ENCODE results near the gene LCN1. TPM values are rescaled to one million over a fixed set of nuclear protein-coding genes. Genes with fewer than 3 reads are reported as not detected.
"Not testable (repeated sequence)": the region's sequence is repeated elsewhere in the genome, so short reads cannot be mapped to it uniquely, and the experiment has no call there.

LCN1 gene
- polyA plus RNA-seq, 1 donor (not counting 4 experiments of a cell fraction or from before 2014, with no cell fraction given): not detected

DNA sequence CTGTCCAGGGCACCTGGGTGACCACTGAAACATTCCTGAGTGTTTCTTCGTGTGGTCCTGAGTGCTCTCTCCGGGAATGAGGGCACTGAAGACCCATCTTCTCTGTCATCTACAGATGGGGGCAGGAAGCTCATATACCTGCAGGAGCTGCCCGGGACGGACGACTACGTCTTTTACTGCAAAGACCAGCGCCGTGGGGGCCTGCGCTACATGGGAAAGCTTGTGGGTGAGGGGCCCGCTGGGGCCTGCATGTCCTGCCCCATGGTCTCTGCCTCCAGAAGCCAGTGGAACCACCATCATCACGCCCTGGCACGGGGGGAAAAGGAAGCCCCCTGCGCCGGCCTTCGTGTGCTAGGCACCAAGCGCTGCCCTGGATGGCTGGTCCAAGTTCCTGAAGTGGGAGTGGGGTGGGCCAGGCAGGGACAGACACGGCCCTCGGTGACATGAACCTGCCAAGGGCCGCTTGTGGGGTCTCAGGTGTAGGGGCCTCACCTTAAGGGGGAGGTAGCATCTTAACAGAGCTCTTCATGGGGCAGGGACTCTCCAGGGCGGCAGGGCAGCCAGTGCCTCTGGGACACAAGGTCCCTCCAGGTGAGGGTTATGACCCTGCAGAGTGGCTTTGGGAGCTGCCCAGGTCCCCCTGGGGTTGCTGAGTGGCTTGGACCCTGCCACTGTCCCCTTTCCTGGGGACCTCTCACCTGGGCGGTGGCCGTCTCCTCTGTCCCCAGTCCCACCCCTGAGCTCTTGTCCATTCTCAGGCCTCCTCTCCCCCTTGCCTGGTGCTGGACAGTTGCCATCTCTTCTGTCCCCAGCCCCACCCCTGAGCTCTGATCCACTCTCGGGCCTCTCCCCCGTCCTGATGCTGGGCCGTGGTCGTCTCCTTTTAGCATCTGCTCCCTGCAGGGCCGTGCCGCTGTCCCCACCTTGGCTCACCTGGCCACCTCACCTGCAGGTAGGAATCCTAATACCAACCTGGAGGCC, 26.8 kb downstream of the LCN1 start:
- no peak for DNase-seq (ENCODE audit: low read depth, low spot score)
- H3K9me1 ChIP-seq (ENCODE audit: control insufficient read depth, extremely low read depth, insufficient read depth, low read length): no peaks in the 10 kb centered on the region

DNA sequence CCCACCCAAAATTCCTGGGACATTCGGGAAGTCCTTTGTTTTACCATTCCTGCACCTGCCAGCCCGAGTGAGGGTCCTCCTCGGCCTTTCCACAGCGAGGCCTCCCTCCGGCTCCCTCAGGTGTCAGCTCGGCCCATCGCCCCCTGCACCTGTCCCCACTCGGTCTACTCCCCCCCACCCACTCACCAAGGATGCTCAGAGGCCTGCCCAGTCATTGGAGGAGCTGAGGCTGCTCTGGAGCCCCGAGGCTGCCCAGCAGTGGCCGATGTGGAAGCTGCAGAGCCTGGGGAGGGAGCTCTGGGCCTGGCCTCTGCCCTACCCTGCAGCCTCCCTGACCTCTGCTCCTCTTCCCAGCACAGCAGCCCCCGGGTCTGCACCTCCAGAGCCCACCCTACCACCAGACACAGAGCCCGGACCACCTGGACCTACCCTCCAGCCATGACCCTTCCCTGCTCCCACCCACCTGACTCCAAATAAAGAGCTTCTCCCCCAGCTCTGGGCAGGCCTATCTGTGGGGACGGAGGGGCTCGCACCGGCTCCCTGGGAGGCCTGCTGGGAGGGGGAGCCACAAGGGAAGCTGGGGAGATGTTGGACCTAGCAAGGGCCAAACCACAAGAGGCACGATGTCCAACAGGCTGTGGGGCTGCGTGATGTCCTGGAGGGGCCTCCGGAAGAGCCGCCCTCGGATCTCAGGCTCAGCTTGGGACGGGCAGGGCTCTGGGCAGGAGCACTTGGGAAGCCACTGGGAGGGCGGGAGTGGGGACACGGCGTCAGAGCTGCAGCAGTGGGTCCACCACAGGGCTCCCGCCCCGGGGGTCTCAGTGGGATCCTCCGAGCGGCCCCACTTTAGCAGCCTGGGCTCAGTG, 28.5 kb downstream of the LCN1 start:
- H3K9me3 ChIP-seq (ENCODE audit: control insufficient read depth, low read depth, low read length); H3K9ac ChIP-seq (ENCODE audit: control insufficient read depth, extremely low read depth, insufficient read depth, low read length); H3K4me2 ChIP-seq (ENCODE audit: control insufficient read depth, extremely low read depth, insufficient read depth, low read depth, low read length); H3K79me2 ChIP-seq (ENCODE audit: control insufficient read depth, insufficient read depth, low read length); H3K9me1 ChIP-seq (ENCODE audit: control insufficient read depth, extremely low read depth, insufficient read depth, low read length); H3K27me3 ChIP-seq (ENCODE audit: control insufficient read depth, extremely low read depth, insufficient read depth, low read length); H3K4me1 ChIP-seq (ENCODE audit: control insufficient read depth, extremely low read depth, insufficient read depth, low read length); H3K36me3 ChIP-seq (ENCODE audit: control insufficient read depth in 2 of 2, extremely low read depth in 1 of 2, insufficient read depth in 2 of 2, low read length in 2 of 2); FAIRE-seq; H2AFZ ChIP-seq (ENCODE audit: control insufficient read depth, low read length); DNase-seq (ENCODE audit: low read depth, low spot score); dilution Hi-C loops (cut with MboI; ENCODE audit: extremely low pct_ligation_motif_present, low sequenced_read_pairs); H3K27ac ChIP-seq (ENCODE audit: control insufficient read depth, insufficient read depth, low read length); H3K4me3 ChIP-seq (ENCODE audit: control insufficient read depth in 2 of 3, extremely low read depth in 1 of 3, insufficient read depth in 2 of 3, low read depth in 1 of 3, low read length in 3 of 3); H4K20me1 ChIP-seq (ENCODE audit: control insufficient read depth, extremely low read depth, insufficient read depth, low read length): not testable (repeated sequence)

More for the DNA sequence above, 26.8 kb downstream of the LCN1 start:
- Histone ChIP-seq H3K9me3 (ENCODE audit: control insufficient read depth, low read depth, low read length) (no peaks in the 10 kb centered on the region), H3K4me2 (ENCODE audit: control insufficient read depth, extremely low read depth, insufficient read depth, low read depth, low read length) (no peak overlapping the region), H3K27ac (ENCODE audit: control insufficient read depth, insufficient read depth, low read length) (no peak overlapping the region), H2AFZ (ENCODE audit: control insufficient read depth, low read length) (no peak overlapping the region), H4K20me1 (ENCODE audit: control insufficient read depth, extremely low read depth, insufficient read depth, low read length) (no peaks in the 10 kb centered on the region), H3K27me3 (ENCODE audit: control insufficient read depth, extremely low read depth, insufficient read depth, low read length) (no peaks in the 10 kb centered on the region), H3K9ac (ENCODE audit: control insufficient read depth, extremely low read depth, insufficient read depth, low read length) (no peak overlapping the region), H3K79me2 (ENCODE audit: control insufficient read depth, insufficient read depth, low read length) (no peaks in the 10 kb centered on the region), H3K4me3 (ENCODE audit: control insufficient read depth in 2 of 3, extremely low read depth in 1 of 3, insufficient read depth in 2 of 3, low read depth in 1 of 3, low read length in 3 of 3) (no peak overlapping the region), H3K4me1 (ENCODE audit: control insufficient read depth, extremely low read depth, insufficient read depth, low read length) (no peaks in the 10 kb centered on the region), H3K36me3 (ENCODE audit: control insufficient read depth in 2 of 2, extremely low read depth in 1 of 2, insufficient read depth in 2 of 2, low read length in 2 of 2) (no peaks in the 10 kb centered on the region)
- TF ChIP-seq EZH2 (IDR thresholded peaks at IDR 0.05; ENCODE audit: low read length) (no peak), CTCF (optimal IDR thresholded peaks at IDR 0.05 in 1 of 3, IDR thresholded peaks at IDR 0.05 in 1 of 3, conservative IDR thresholded peaks at IDR 0.05 in 1 of 3; ENCODE audit: extremely low read depth in 1 of 3, insufficient read depth in 2 of 3, low read length in 3 of 3) (no peak)
- no peak for FAIRE-seq
- dilution Hi-C loops (cut with MboI; ENCODE audit: extremely low pct_ligation_motif_present, low sequenced_read_pairs): no loop called here
